Fibroblast of lung (primary cell): ENCODE data around the gene ACER3.

Experiments
- CTCF ChIP-seq, 2 donors: IDR thresholded peaks in 1 of 2; conservative IDR thresholded peaks in 1 of 2; 1 replicate in 1 of 2; 2 replicates in 1 of 2; pipeline ENCODE4 v1.5.1; 2011 to 2012; ENCODE audit warnings: low read length in 2 of 2, control low read depth in 1 of 2, inconsistent platforms in 1 of 2, low read depth in 1 of 2, mild to moderate bottlenecking in 1 of 2
- EZH2 ChIP-seq: IDR thresholded peaks from 2 replicates; pipeline ENCODE4 v1.5.1; 2012; ENCODE audit warnings: low read length, control low read depth, mild to moderate bottlenecking; ENCODE audit errors: missing control alignments

- TF ChIP-seq CTCF (conservative IDR thresholded peaks at IDR 0.05 in 1 of 2, IDR thresholded peaks at IDR 0.05 in 1 of 2; ENCODE audit: low read depth in 1 of 2, low read length in 2 of 2) (no peak), EZH2 (no peak)
Observed at GRCh38 chr11:76830639-76831327, 29.9 kb upstream of the ACER3 start.
